CD4-positive, alpha-beta memory T cell (primary cell): Measurements from ENCODE around the gene PRAMEF10. TPM values are rescaled to one million over a fixed set of nuclear protein-coding genes. Genes with fewer than 3 reads are reported as not detected.

Experiments
- polyA plus RNA-seq, 2 donors: library from polyadenylated mRNA; unstranded; fragments of 300-500 nt; fragmentation: Illumina TruSeq; gene quantifications; one replicate each; pipeline ENCODE4 v1.2.3, GENCODE V29; 2021
- total RNA-seq, 2 experiments: library from RNA; stranded (reverse); gene quantifications; one replicate each; pipeline ENCODE4 v1.2.3, GENCODE V29; 2021

The PRAMEF10 gene
- total and polyA plus RNA-seq, 4 experiments from 2014 or later: not detected

Other genes with a start within 250 kb of the PRAMEF10 start
- gene AADACL3, start 182.2 kb downstream of the PRAMEF10 start, total RNA-seq: not detected
- gene AADACL3, start 182.2 kb downstream of the PRAMEF10 start, polyA plus RNA-seq: not detected
- not detected for gene CFAP107, start 152.1 kb downstream of the PRAMEF10 start, total RNA-seq
- gene CFAP107, start 152.1 kb downstream of the PRAMEF10 start, polyA plus RNA-seq: not detected
- not detected for gene PRAMEF12, start 124.5 kb downstream of the PRAMEF10 start, total RNA-seq
- gene PRAMEF12, start 124.5 kb downstream of the PRAMEF10 start, polyA plus RNA-seq: not detected
- not detected for gene PRAMEF1, start 106.9 kb downstream of the PRAMEF10 start, total RNA-seq
- not detected for gene PRAMEF1, start 106.9 kb downstream of the PRAMEF10 start, polyA plus RNA-seq
- not detected for gene PRAMEF11, start 66.9 kb downstream of the PRAMEF10 start, total RNA-seq
- gene PRAMEF11, start 66.9 kb downstream of the PRAMEF10 start, polyA plus RNA-seq: not detected
- not detected for gene HNRNPCL1, start 49.5 kb downstream of the PRAMEF10 start, total RNA-seq
- gene HNRNPCL1, start 49.5 kb downstream of the PRAMEF10 start, polyA plus RNA-seq: not detected
- gene PRAMEF2, start 41.2 kb downstream of the PRAMEF10 start, total RNA-seq: not detected
- gene PRAMEF2, start 41.2 kb downstream of the PRAMEF10 start, polyA plus RNA-seq: not detected
- gene PRAMEF4, start 12.1 kb downstream of the PRAMEF10 start, total RNA-seq: not detected
- not detected for gene PRAMEF4, start 12.1 kb downstream of the PRAMEF10 start, polyA plus RNA-seq
- not detected for gene PRAMEF7, start 18.3 kb upstream of the PRAMEF10 start, total RNA-seq
- gene PRAMEF7, start 18.3 kb upstream of the PRAMEF10 start, polyA plus RNA-seq: not detected
- gene PRAMEF6, start 49.3 kb upstream of the PRAMEF10 start, total RNA-seq: not detected
- not detected for gene PRAMEF6, start 49.3 kb upstream of the PRAMEF10 start, polyA plus RNA-seq
- gene PRAMEF27, start 158.3 kb upstream of the PRAMEF10 start, total RNA-seq: not detected
- not detected for gene PRAMEF27, start 158.3 kb upstream of the PRAMEF10 start, polyA plus RNA-seq
- gene HNRNPCL3, start 162.5 kb upstream of the PRAMEF10 start, total RNA-seq: not detected
- gene HNRNPCL3, start 162.5 kb upstream of the PRAMEF10 start, polyA plus RNA-seq: not detected
- gene PRAMEF25, start 172.5 kb upstream of the PRAMEF10 start, total RNA-seq: not detected
- gene PRAMEF25, start 172.5 kb upstream of the PRAMEF10 start, polyA plus RNA-seq: not detected
- gene HNRNPCL2, start 218.6 kb upstream of the PRAMEF10 start, total RNA-seq: not detected
- not detected for gene HNRNPCL2, start 218.6 kb upstream of the PRAMEF10 start, polyA plus RNA-seq